Stimulated activated naive CD8-positive, alpha-beta T cell treated with anti-CD3 and anti-CD28 coated beads, Interleukin-15, amount 100 ng/mL, for 72 hours (primary cell): ENCODE data around the gene SCGB1A1.

Experiments used
- ATAC-seq: fragments of 150-1000 bp; cut with Tn5 transposase; 2 replicates; pipeline ENCODE4 v1.10.0; 2021; ENCODE audit warnings: mild to moderate bottlenecking, moderate library complexity
- DNase-seq, 2 donors: peaks; one replicate each; pipeline ENCODE4 v3.0.0; 2021 to 2022
- H3K27ac Mint-ChIP-seq, 2 donors: one replicate each; pipeline ENCODE4 v1.8.0; 2022; ENCODE audit warnings: mild to moderate bottlenecking in 2 of 2, mixed read lengths in 2 of 2, moderate library complexity in 2 of 2
- H3K27me3 Mint-ChIP-seq: one replicate; pipeline ENCODE4 v1.8.0; 2022; ENCODE audit warnings: mixed read lengths
- H3K4me1 Mint-ChIP-seq: one replicate; pipeline ENCODE4 v1.8.0; 2022; ENCODE audit warnings: mild to moderate bottlenecking, mixed read lengths
- H3K4me3 Mint-ChIP-seq, 2 donors: one replicate each; pipeline ENCODE4 v1.8.0; 2022; ENCODE audit warnings: mild to moderate bottlenecking in 2 of 2, mixed read lengths in 2 of 2, moderate library complexity in 1 of 2
- H3K9me3 Mint-ChIP-seq, 2 donors: one replicate each; pipeline ENCODE4 v1.8.0; 2022; ENCODE audit warnings: mixed read lengths in 2 of 2

The SCGB1A1 gene

GRCh38 chr11:62402960-62403730, 15.7 kb upstream of the SCGB1A1 start:
- Mint-ChIP-seq H3K4me3 (peak overlapping the region; percentile 78 to 83), H3K27ac (peak overlapping the region; percentile 97 to 98), H3K4me1 (peaks cover 50% of the 10 kb centered on the region), H3K9me3 (no peaks in the 10 kb centered on the region), H3K27me3 (no peaks in the 10 kb centered on the region)
- ATAC-seq (no peak), DNase-seq (no peak)

- Mint-ChIP-seq H3K9me3 (no peaks in the 10 kb centered on the region), H3K4me3 (no peak overlapping the region), H3K27me3 (no peaks in the 10 kb centered on the region), H3K27ac (no peak overlapping the region), H3K4me1 (peaks cover 37% of the 10 kb centered on the region)
- DNase-seq (no peak), ATAC-seq (no peak)
These were observed 14.4 kb upstream of the SCGB1A1 start for GRCh38 chr11:62404435-62404834.

- no peak overlapping the region for H3K27ac Mint-ChIP-seq
- H3K4me3 Mint-ChIP-seq: no peak overlapping the region
- no peak for ATAC-seq
These were observed 13.9 kb upstream of the SCGB1A1 start for GRCh38 chr11:62404901-62405300.

GRCh38 chr11:62406034-62406433, 12.8 kb upstream of the SCGB1A1 start:
- H3K9me3 Mint-ChIP-seq: no peaks in the 10 kb centered on the region
- DNase-seq: no peak
- peaks cover 21% of the 10 kb centered on the region for H3K4me1 Mint-ChIP-seq
- no peaks in the 10 kb centered on the region for H3K27me3 Mint-ChIP-seq
- H3K4me3 Mint-ChIP-seq: no peak overlapping the region
- ATAC-seq: no peak
- H3K27ac Mint-ChIP-seq: peak overlapping the region in 1 of 2 donors; percentile 62

More at GRCh38 chr11:62404901-62405300, 13.9 kb upstream of the SCGB1A1 start:
- no peak for DNase-seq
- Mint-ChIP-seq H3K27me3 (no peaks in the 10 kb centered on the region), H3K9me3 (no peaks in the 10 kb centered on the region), H3K4me1 (peaks cover 33% of the 10 kb centered on the region)

DNA sequence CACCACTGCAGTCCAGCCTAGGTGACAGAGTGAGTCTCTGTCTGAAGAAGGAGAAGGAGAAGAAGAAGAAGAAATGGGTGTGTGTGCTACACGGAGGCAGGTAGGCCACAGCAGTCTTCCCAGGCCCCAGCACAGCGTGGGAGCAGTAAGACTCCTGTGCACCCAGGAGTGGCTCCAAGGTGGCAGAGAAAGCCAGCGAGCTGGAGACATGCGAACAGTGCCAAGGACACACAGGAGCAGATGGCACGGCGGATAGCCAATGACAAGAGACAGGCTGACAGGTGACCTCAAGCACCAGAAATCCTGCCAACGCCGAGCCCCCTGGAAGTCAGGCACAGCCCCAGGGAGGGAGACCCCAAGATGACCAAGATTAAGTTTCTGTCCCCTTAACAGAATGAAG, 9.0 kb upstream of the SCGB1A1 start:
- DNase-seq: no peak
- H3K9me3 Mint-ChIP-seq: no peaks in the 10 kb centered on the region
- no peak for ATAC-seq
- H3K27me3 Mint-ChIP-seq: no peaks in the 10 kb centered on the region
- H3K27ac Mint-ChIP-seq: no peak overlapping the region
- H3K4me1 Mint-ChIP-seq: no peaks in the 10 kb centered on the region
- no peak overlapping the region for H3K4me3 Mint-ChIP-seq

DNA sequence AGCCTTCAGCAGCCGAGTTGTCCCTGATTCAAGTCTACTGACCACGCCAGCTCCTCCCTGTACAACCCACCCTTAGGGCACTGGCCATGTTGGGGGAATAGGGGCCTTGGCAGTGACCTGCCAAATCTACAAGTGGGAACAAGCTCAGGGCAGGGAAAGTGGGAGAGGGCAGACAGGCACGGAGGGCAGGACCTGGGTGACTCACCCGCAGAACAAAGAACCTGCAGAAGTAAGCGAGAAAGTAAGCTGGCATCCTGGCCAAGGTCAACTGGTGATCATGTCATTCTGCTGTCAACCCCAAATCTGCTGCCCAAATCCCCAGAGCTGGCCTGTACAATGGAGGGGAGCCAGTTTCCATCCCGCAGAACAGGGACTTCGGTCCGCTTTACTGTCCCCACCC, 7.9 kb upstream of the SCGB1A1 start:
- Mint-ChIP-seq H3K9me3 (no peaks in the 10 kb centered on the region), H3K4me3 (no peak overlapping the region), H3K27ac (no peak overlapping the region), H3K27me3 (no peaks in the 10 kb centered on the region), H3K4me1 (no peaks in the 10 kb centered on the region)
- no peak for ATAC-seq
- DNase-seq: no peak

DNA sequence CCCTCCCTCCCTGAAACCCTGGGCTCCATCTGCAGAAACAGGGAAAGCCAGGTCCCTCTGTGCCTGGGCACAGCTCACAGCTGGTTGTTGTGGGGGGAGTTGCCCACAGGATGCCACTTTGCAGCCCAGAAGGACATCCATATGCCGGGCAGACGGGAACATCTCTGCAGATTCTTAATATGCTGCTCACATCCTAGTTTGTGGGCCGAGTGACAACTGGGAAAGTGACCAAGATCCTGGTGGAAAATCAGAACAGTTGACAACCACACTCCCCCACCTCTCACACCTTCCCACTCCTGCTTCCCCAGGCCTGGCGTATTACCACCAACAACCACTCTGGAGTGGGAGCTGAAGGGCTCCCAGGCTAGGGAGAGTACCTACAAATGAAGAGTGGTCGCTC, 7.3 kb upstream of the SCGB1A1 start:
- H3K4me1 Mint-ChIP-seq: no peaks in the 10 kb centered on the region
- H3K9me3 Mint-ChIP-seq: no peaks in the 10 kb centered on the region
- no peak for ATAC-seq
- H3K27me3 Mint-ChIP-seq: no peaks in the 10 kb centered on the region
- no peak overlapping the region for H3K4me3 Mint-ChIP-seq
- DNase-seq: no peak
- H3K27ac Mint-ChIP-seq: peak overlapping the region in 1 of 2 donors; percentile 88

DNA sequence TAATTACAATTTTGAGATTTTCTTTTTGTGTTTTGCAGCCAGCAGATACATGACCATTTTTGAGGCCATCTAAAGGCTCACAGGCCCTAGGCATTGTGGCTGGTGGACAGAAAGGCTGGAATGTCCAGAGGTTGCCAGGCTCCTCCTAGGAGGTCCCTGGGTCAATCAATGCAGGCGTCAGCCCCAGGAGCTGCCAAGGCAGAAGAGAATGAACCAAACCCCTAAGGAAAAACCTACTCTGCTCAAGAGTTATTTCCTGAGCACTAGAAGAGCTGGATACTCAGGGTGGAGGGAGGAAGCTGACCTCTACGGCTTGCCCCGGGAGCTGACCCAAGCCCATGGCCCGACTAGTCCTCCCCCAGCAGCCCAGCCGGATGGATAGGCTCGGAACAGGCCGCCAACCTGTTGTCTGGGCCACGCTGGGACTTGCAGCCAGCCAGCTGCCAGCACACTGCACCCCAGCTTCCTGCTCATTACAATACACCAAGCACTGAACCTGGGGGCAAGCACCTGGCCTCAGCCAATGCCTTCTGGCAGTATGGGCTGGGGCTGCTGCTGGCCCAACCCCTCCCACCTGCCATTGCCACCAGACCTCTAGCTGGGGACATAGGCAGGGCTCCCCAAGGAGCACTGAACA, 5.7 kb upstream of the SCGB1A1 start:
- H3K27ac Mint-ChIP-seq: no peak overlapping the region
- ATAC-seq (no peak), DNase-seq (no peak)
- no peaks in the 10 kb centered on the region for H3K9me3 Mint-ChIP-seq
- H3K4me1 Mint-ChIP-seq: no peaks in the 10 kb centered on the region
- no peaks in the 10 kb centered on the region for H3K27me3 Mint-ChIP-seq
- no peak overlapping the region for H3K4me3 Mint-ChIP-seq

- no peak for DNase-seq
- no peaks in the 10 kb centered on the region for H3K4me1 Mint-ChIP-seq
- no peaks in the 10 kb centered on the region for H3K9me3 Mint-ChIP-seq
- no peak for ATAC-seq
- no peaks in the 10 kb centered on the region for H3K27me3 Mint-ChIP-seq
- H3K4me3 Mint-ChIP-seq: no peak overlapping the region
- no peak overlapping the region for H3K27ac Mint-ChIP-seq
These were observed 2.2 kb upstream of the SCGB1A1 start for GRCh38 chr11:62416596-62416995.

- ATAC-seq (no peak), DNase-seq (no peak)
- no peak overlapping the region for H3K4me3 Mint-ChIP-seq
- H3K27ac Mint-ChIP-seq: peak overlapping the region; percentile 9 to 32
- no peaks in the 10 kb centered on the region for H3K9me3 Mint-ChIP-seq
- H3K4me1 Mint-ChIP-seq: no peaks in the 10 kb centered on the region
- peaks cover under 1% of the 10 kb centered on the region for H3K27me3 Mint-ChIP-seq
These were observed 697 bp upstream of the SCGB1A1 start for GRCh38 chr11:62418136-62418535.

DNA sequence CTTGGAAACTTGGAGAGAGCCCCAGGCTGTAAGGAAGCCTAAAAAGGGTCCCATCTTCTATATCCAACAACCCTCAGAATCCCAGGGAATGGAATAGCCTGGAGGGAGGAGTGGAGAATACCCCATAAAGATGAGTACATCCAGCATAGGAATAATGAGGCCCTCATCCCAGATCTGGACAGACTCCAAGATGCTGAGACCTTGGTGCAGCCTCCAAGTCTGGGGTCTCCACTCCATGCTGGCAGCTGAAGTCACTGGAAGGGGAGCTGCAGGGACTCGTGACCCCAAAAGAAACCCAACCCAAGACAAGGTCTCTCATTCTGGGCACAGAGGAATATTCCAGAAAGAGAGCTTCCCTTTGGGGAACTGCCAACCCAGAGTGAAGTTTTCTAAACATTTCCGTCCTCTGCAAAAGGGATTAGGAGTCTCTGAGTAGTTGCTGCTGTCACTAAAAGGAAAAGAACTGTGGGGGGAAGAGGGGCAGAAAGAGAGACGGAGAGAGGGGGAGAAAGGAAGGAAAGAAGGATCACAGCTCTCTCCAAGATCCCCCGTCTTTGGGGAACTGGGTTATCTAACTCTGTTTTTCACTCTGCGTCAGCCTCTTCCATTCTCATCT, 589 bp downstream of the SCGB1A1 start:
- ATAC-seq (no peak), DNase-seq (no peak)
- peaks cover 2% of the 10 kb centered on the region for H3K4me1 Mint-ChIP-seq
- no peaks in the 10 kb centered on the region for H3K9me3 Mint-ChIP-seq
- no peak overlapping the region for H3K4me3 Mint-ChIP-seq
- H3K27me3 Mint-ChIP-seq: peaks cover 9% of the 10 kb centered on the region
- H3K27ac Mint-ChIP-seq: peak overlapping the region in 1 of 2 donors; percentile 91

GRCh38 chr11:62419943-62420342, 1.1 kb downstream of the SCGB1A1 start:
- no peak overlapping the region for H3K4me3 Mint-ChIP-seq
- H3K9me3 Mint-ChIP-seq: no peaks in the 10 kb centered on the region
- no peak for DNase-seq
- peaks cover 7% of the 10 kb centered on the region for H3K4me1 Mint-ChIP-seq
- H3K27ac Mint-ChIP-seq: no peak overlapping the region
- ATAC-seq: no peak
- peaks cover 9% of the 10 kb centered on the region for H3K27me3 Mint-ChIP-seq

DNA sequence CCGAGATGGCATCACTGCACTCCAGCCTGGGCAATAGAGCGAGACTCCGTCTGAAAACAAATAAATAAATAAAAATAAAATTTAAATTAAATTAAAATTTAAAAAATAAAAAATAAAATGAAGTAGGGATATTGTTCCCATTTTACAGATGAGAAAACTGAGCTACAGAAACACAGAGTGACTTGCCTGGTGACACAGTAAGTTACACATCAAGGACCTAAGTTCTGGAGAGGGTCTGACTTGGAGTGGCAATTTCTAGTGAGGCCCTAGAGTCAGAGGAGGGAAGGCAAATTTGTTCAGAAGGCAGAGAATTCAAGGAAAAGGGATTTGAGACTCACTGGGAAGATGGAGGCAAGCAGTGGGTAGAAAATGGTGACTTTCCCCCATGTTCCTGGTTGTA, 2.0 kb downstream of the SCGB1A1 start:
- H3K27ac Mint-ChIP-seq: no peak overlapping the region
- H3K4me1 Mint-ChIP-seq: peaks cover 7% of the 10 kb centered on the region
- DNase-seq: no peak
- H3K4me3 Mint-ChIP-seq: no peak overlapping the region
- H3K9me3 Mint-ChIP-seq: no peaks in the 10 kb centered on the region
- peaks cover 9% of the 10 kb centered on the region for H3K27me3 Mint-ChIP-seq
- no peak for ATAC-seq

- Mint-ChIP-seq H3K4me1 (peaks cover 18% of the 10 kb centered on the region), H3K27me3 (peaks cover 9% of the 10 kb centered on the region), H3K4me3 (no peak overlapping the region), H3K9me3 (no peaks in the 10 kb centered on the region), H3K27ac (peak overlapping the region in 1 of 2 donors; percentile 62)
- ATAC-seq (no peak), DNase-seq (no peak)
These were observed 3.2 kb downstream of the SCGB1A1 start for GRCh38 chr11:62421996-62422395.

GRCh38 chr11:62423012-62423411, 4.2 kb downstream of the SCGB1A1 start:
- no peaks in the 10 kb centered on the region for H3K9me3 Mint-ChIP-seq
- no peak for DNase-seq
- no peak for ATAC-seq
- peaks cover 28% of the 10 kb centered on the region for H3K4me1 Mint-ChIP-seq
- H3K27ac Mint-ChIP-seq: no peak overlapping the region
- no peak overlapping the region for H3K4me3 Mint-ChIP-seq
- peaks cover 9% of the 10 kb centered on the region for H3K27me3 Mint-ChIP-seq

DNA sequence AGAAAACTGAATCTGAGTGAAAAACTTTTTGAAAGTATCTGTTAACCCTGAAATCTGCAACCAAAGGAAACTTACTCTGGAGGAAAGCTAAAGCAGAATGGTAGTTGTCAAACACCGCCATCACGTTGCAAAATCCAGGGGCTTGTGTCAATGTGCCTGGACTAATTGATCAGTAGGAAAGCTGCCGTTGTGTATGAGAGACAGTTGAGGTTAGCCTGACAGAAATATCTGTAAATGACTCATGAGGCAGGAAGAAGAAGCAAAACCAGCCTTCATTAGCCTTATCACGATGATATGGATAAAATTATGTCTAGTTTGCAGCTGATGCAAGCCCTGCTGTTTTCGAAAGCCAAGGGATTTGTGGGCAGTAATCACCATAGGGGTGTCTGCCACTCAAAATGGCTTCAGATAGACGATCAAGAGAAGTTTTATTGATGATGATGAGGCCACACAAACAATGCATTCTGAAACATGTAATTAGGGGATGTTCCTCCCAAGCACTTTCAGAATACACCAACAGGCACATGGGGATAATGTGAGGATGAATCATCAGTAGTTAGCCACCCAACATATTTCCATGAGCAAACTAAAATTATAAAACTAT, 8.9 kb downstream of the SCGB1A1 start:
- Mint-ChIP-seq H3K27me3 (peaks cover 18% of the 10 kb centered on the region), H3K27ac (peak overlapping the region; percentile 83 to 96), H3K4me3 (peak overlapping the region; percentile 43 to 54), H3K4me1 (peaks cover 53% of the 10 kb centered on the region), H3K9me3 (no peaks in the 10 kb centered on the region)
- peak; percentile 26 to 47 for DNase-seq
- ATAC-seq: peak; percentile 80
